Heart right ventricle (tissue), 16 donors: ENCODE results near the gene ABR. TPM values are rescaled to one million over a fixed set of nuclear protein-coding genes. Genes with fewer than 3 reads are reported as not detected.

Experiments
- ATAC-seq, 8 donors: fragments of 200-7000 bp; cut with Tn5 transposase; one replicate each; pipeline ENCODE4 v1.9.1; 2020; ENCODE audit warnings: mild to moderate bottlenecking in 8 of 8, moderate library complexity in 8 of 8, moderate number of reproducible peaks in 1 of 8
- DNase-seq, 2 donors: peaks; one replicate each; pipeline ENCODE4 v3.0.0-alpha.2; 2020
- H3K27ac ChIP-seq, 10 donors: fragments of 200-600 bp; sonication (generic) in 2 of 10; one replicate each; pipeline versions ENCODE4 v1.5.0 to v1.8.0; 2020 to 2022; ENCODE audit warnings: mild to moderate bottlenecking in 3 of 10
- H3K27me3 ChIP-seq, 7 donors: fragments of 200-600 bp; one replicate each; pipeline ENCODE4 v1.8.0; 2021 to 2022; ENCODE audit warnings: mild to moderate bottlenecking in 2 of 7
- H3K36me3 ChIP-seq, 9 donors: fragments of 200-600 bp; sonication (generic) in 1 of 9; one replicate each; pipeline versions ENCODE4 v1.5.0 to v1.8.0; 2020 to 2022; ENCODE audit warnings: mild to moderate bottlenecking in 2 of 9
- H3K4me1 ChIP-seq, 9 donors: fragments of 200-600 bp; sonication (generic) in 1 of 9; one replicate each; pipeline versions ENCODE4 v1.5.0 to v1.8.0; 2020 to 2022; ENCODE audit warnings: mild to moderate bottlenecking in 4 of 9
- H3K4me3 ChIP-seq, 10 donors: fragments of 200-600 bp; sonication (generic) in 2 of 10; one replicate each; pipeline versions ENCODE4 v1.5.0 to v1.8.0; 2020 to 2022; ENCODE audit warnings: mild to moderate bottlenecking in 7 of 10, moderate library complexity in 2 of 10
- H3K9me3 ChIP-seq, 11 donors: fragments of 200-600 bp in 10 of 11; sonication (generic) in 2 of 11; one replicate each; pipeline versions ENCODE4 v1.5.0 to v1.8.0; 2013 to 2022; ENCODE audit warnings: mild to moderate bottlenecking in 2 of 11, control low read depth in 1 of 11, moderate library complexity in 1 of 11
- CTCF ChIP-seq, 9 donors: fragments of 200-600 bp; sonication (generic) in 2 of 9; IDR thresholded peaks; one replicate each; pipeline versions ENCODE4 v1.5.0 to v1.8.0; 2021 to 2022; ENCODE audit warnings: antibody characterized with exemption in 9 of 9, mild to moderate bottlenecking in 5 of 9, moderate library complexity in 1 of 9
- WGBS, 2 donors: extraction: QIAGEN DNeasy Blood & Tissue Kit; methylation state at CpG; one replicate each; pipeline ENCODE4 v1.1.7; 2013; ENCODE audit warnings: inconsistent platforms in 1 of 2; 5-methylcytosine and 5-hydroxymethylcytosine counted together
- intact Hi-C, 10 donors: fragments of 100-400 bp; cut with DNase I; formaldehyde crosslinking; loops; one replicate each; pipeline versions ENCODE4 v1.11.1 to v1.14.2; 2022
- polyA plus RNA-seq, 2 donors: library from polyadenylated mRNA; stranded (reverse); fragments of 200-250 nt; gene quantifications; one replicate each; pipeline ENCODE4 v1.2.3, GENCODE V29; 2013
- total RNA-seq, 10 donors: library from RNA; stranded (reverse); fragmentation: NEBNext Ultra II Directional in 3 of 10; extraction: Animal tissue kit (Norgen Biotek cat#: 25700) in 3 of 10; gene quantifications; one replicate each; pipeline versions ENCODE4 v1.2.1 to v1.2.4, GENCODE V29; 2021 to 2023
- donor health status: Arrhythmogenic right ventricular cardiomyopathy.
- donor health status: ischemic (EF 13 %, LVEDD 7.1; RV severe dilation, severe dysfunction).
- donor health status: healthy with polysubstance abuse.
- donor health status: DM: no; HTN: yes; CAD: no.
- donor health status: DM: no; HTN: no; CAD: no.
- donor health status: ischemic (EF 25% LVEDD 6.9; RV normal size, moderate dysfunction).
- donor health status: ischemic (EF 25% LVEDD 5.7; RV mildly dilated, moderate dysfunction).
- donor health status: healthy.
- donor health status: DM: yes; HTN: yes; CAD: no.
- donor health status: Ischemic cardiomyopathy.
- donor health status: ischemic (EF 35%, LVEDD 5.7; RV mildly dilated, moderate dysfunction).
- donor health status: nonischemic (EF 11% LVEDD 7.7; RV severe dilation, severe dysfunction).
- donor health status: DM: yes; HTN: yes; CAD: no.
- donor health status: PGD.
- donor health status: ischemic (EF 29% LVEDD 5.4; RV normal size, mild dysfunction).
- donor health status: nonischemic (EF 23%, LVEDD 6.1; RV moderate dilation, normal function).

Gene ABR
- total and polyA plus RNA-seq, 12 donors, result 49.1 to 173 (median 143) TPM

DNA sequence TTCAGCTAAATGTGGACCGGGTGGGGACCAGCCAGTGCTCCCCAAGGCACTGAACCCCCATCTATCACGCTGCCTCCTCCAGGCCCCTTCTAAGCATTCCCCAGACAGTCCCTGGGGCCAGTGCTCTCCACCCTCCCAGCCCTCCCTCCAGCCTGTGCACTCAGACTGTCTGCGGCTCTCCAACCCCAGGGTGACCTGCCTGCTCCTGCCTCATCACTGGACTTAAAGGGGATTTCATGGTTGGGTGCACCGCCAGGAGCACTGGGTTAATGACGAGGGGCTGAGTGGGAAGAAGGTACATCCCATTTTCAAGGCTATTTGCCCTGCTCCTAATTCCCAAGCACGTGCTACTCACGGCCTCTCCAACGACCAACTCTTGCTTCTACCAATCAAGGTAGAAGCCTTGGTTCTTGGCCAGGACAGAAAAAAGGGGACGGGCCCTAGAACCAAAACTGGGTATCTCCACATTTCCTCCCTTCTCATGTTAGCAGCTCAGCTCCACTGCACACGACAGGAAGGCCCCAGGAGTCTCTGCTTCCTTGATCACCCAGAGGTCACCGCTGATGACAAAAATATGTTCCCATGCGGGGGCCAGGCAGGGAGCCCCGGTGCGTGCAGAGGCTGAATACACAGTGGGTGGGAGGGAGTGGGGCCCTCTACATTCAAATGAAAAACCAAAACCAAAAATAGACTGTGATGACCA is 3.5 kb upstream of the ABR start:
- Histone ChIP-seq H3K27ac (peak overlapping the region in 2 of 10 donors; percentile 16 to 62), H3K4me1 (peaks cover 26 to 93% (median 70%) of the 10 kb centered on the region in 9 donors), H3K36me3 (no peaks in the 10 kb centered on the region), H3K27me3 (peaks cover 0 to 21% (median 0%) of the 10 kb centered on the region in 7 donors), H3K4me3 (no peak overlapping the region), H3K9me3 (no peaks in the 10 kb centered on the region)
- intact Hi-C loops, result loop anchor here in 1 of 10 donors (10.0 kb wide), 1 partner anchor 129 kb away; no protein-coding TSS in a partner anchor
- WGBS, 2 donors, result 45 to 61% methylated on average over 14 of the region's 14 CpGs
- ATAC-seq (no peak), DNase-seq (no peak)
- no peak for TF ChIP-seq CTCF (IDR thresholded peaks at IDR 0.05)

DNA sequence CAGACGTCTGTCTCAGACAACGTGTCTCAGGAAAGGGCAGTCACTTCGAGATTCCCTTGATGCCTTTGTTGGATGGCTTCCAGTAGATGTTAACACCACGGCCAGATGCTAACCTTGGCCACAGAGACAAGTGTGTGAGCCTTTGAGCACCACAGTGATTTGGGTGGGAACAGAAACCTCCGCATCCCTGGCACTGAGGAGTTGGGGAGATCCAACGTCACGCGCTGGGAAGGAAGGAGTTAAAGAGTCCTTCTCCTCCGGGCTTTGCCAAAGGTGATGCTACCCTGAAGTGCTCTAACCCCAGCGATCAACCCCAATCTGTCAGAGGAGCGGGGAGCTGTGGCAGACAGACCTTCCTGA is 3.0 kb upstream of the ABR start:
- peaks cover 0 to 22% (median 0%) of the 10 kb centered on the region in 7 donors for H3K27me3 ChIP-seq
- no peak for ATAC-seq
- WGBS, 2 donors, result 23 to 25% methylated on average over 11 of the region's 11 CpGs

GRCh38 chr17:1181753-1182137 is 2.0 kb upstream of the ABR start:
- Histone ChIP-seq H3K27ac (peak overlapping the region in 1 of 10 donors; percentile 8), H3K4me3 (no peak overlapping the region), H3K36me3 (no peaks in the 10 kb centered on the region), H3K27me3 (peaks cover 0 to 22% (median 0%) of the 10 kb centered on the region in 7 donors), H3K9me3 (no peaks in the 10 kb centered on the region), H3K4me1 (peaks cover 32 to 93% (median 70%) of the 10 kb centered on the region in 9 donors)
- no peak for TF ChIP-seq CTCF (IDR thresholded peaks at IDR 0.05)
- WGBS, 2 donors, result 73 to 78% methylated on average over 14 of the region's 14 CpGs
- no peak for DNase-seq
- no peak for ATAC-seq
- intact Hi-C loops, result loop anchor here in 1 of 10 donors (10.0 kb wide), 1 partner anchor 127 kb away; no protein-coding TSS in a partner anchor

More for the DNA sequence above, 3.0 kb upstream of the ABR start:
- no peak for DNase-seq
- no peaks in the 10 kb centered on the region for H3K36me3 ChIP-seq
- no peaks in the 10 kb centered on the region for H3K9me3 ChIP-seq
- peak overlapping the region in 2 of 10 donors; percentile 16 to 62 for H3K27ac ChIP-seq
- peaks cover 27 to 93% (median 70%) of the 10 kb centered on the region in 9 donors for H3K4me1 ChIP-seq
- intact Hi-C loops, result loop anchor here in 1 of 10 donors (10.0 kb wide), 1 partner anchor 128 kb away; no protein-coding TSS in a partner anchor
- no peak for TF ChIP-seq CTCF (IDR thresholded peaks at IDR 0.05)
- no peak overlapping the region for H3K4me3 ChIP-seq

DNA sequence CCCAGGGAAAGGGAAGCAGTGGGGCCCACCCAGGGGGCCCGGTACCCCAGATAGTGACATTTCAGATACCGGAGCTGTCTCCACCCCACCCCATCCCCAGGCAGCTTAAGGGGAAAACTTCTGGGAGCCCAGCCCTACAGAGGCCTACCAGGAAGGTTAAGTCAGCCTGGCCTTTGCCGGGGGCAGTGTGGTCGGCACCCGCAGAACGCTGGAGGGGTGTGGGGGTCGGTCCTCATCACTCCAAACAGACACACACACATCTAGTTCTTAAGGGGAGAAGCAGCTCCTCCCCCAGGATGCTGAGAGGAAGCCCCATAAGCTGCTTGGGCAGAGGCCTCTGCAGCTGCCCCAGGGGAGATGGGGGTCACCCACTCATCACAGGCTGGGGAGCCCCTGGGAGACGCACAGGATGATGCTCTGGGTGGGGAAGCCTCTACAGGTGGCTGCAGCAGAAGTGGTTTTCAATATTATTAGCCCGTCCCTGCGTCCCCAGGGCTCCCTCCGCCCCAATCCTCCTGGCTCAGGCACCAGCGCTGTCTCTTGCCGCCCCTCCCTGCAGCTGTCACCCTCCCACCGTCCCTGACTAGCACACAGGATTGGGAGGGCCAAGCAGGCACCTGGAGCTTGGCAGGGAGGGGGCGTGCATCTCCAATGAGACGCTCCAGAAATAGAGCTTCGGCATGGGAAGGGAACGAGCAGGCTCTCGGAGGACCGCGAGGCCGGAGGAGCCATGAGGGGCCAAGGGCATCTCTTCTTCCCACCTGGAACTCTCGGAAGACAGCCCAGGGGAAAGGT is 1.4 kb upstream of the ABR start:
- Histone ChIP-seq H3K4me1 (peaks cover 29 to 93% (median 70%) of the 10 kb centered on the region in 9 donors), H3K9me3 (no peaks in the 10 kb centered on the region), H3K36me3 (no peaks in the 10 kb centered on the region), H3K4me3 (no peak overlapping the region), H3K27ac (peak overlapping the region in 3 of 10 donors; percentile 8 to 78 (median 20)), H3K27me3 (peaks cover 0 to 22% (median 0%) of the 10 kb centered on the region in 7 donors)
- WGBS, 2 donors, result 62 to 63% methylated on average over 23 of the region's 23 CpGs
- intact Hi-C loops, result loop anchor here in 1 of 10 donors (10.0 kb wide), 1 partner anchor 126 kb away; no protein-coding TSS in a partner anchor
- ATAC-seq (no peak), DNase-seq (no peak)
- no peak for TF ChIP-seq CTCF (IDR thresholded peaks at IDR 0.05)
